Activated T-cell treated with anti-CD3 and anti-CD28 coated beads, Interleukin-2, amount 50 U/mL, for 1 hour (primary cell): Measurements from ENCODE around the gene TRIM64C.
"Not testable (repeated sequence)": the region's sequence is repeated elsewhere in the genome, so short reads cannot be mapped to it uniquely, and the experiment has no call there.

Experiments used
- DNase-seq: peaks from one replicate; pipeline ENCODE4 v3.0.0-alpha.2; 2020

TRIM64C gene

DNA sequence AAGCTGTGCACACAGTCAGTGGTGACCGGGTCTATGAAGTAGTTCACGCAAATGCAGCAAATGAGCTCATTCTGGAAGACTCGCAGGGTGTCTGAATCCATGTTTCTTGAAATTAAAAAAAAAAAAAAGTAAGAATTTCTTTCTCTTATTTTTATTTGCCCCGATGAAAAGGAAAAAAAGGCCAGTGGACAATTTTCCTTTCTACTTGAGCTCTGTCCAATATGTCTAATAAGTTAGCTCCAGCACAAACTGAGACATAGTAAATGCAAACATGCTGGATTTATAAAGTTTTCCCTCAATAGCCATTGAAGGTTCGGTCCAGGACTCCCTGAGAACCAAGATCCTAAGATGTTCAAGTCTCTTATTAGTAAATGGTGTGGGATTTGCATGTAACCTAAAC is at the start of gene TRIM64C:
TRIM64C (minus strand) TSS at position 101 of the 400 bp plus-strand sequence; CDS start at position 101, 0 bp downstream.
- not testable (repeated sequence) for DNase-seq

DNA sequence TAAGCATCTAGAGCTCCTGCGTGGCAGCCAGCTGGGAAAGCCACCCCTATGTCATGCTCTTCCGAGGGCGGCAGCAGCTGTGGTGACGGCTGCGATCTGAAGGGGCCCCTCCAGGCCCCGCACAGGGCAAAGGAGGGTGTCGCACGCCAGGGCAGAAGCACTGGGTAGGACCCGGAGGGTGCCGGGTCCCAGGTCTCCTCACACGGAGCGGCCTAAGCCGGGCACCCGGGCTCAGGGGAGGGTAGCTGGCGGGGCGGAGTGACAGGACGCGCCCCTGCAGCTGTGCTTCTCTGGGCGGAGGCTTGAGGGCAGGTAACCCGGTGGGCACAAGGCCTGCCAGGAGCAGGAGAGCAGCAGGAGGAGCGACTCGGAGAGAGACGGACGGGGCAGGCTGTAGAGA is 43.4 kb upstream of the TRIM64C start:
- DNase-seq: not testable (repeated sequence)

DNA sequence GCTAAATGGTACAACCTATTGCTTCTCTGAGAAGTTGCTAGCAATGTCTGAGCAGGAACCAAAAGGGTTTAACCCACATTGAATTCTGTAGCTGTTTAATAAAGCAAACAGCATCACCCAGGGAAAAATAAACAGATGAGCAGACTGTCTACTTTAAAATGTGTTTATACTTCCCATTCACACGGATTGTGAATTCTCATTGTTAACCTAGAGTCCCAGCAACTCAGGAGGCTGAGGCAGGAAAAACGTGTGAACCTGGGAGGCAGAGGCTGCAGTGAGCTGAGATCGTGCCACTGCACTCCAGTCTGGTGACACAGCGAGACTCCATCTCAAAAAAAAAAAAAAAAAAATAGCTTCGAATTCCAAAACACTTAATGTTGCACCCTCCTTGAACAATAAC is 11.0 kb upstream of the TRIM64C start:
- not testable (repeated sequence) for DNase-seq

GRCh38 chr11:49049821-49050220 is 9.1 kb downstream of the TRIM64C start:
- DNase-seq: not testable (repeated sequence)

DNA sequence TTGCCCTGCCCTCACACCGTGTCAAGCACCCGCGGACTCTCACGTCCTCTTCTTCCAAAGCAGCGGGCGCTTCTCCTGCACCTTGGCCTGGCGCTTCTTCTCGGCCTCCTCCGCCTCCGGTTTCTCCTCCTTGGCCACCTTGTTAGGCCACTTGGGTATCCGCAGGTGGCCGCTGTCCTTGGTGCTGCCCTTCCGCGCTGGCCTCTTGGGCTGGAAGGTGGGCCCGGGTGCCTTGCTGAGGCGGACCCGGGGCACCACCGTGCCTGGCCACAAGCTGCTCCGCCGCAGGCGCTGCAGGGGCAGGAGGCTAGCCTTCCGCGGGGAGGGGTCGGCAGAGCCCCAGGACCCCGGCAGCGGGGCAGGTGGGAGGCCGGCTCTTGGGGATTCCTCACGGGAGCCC is 10.7 kb downstream of the TRIM64C start:
- not testable (repeated sequence) for DNase-seq

DNA sequence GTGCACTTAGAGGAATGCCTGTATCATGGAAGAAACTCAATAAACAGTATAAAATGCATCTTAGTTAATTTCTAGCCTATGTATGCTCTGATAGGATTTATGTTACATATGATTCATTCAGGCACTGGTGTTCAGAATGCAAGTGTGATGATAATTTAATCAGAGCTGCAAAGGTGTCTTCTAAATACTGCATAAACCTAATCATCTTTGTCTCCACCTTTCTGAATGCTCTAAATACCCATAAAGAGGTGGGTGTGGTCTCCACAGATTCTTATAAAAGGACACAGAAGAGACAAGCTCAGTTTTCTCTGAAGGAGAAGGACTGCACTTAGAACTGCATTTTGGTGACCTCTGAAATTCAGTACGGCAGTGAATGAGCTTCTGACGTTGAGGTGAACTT is 30.4 kb downstream of the TRIM64C start, which contains the start of gene TRIM49B:
TRIM49B (plus strand) TSS at position 301 of the 400 bp plus-strand sequence. CDS start 2,777 bp downstream, outside the sequence.
- DNase-seq: not testable (repeated sequence)
